K562 (cell line): ENCODE measurements around the gene FGD6.

Source experiments
- ARID2 ChIP-seq: fragments of 450-650 bp; IDR thresholded peaks from 2 replicates; pipeline ENCODE4 v1.6.1; 2017; ENCODE audit warnings: antibody characterized with exemption, mild to moderate bottlenecking
- LCOR ChIP-seq: sonication (generic); formaldehyde crosslinking; IDR thresholded peaks from 2 replicates; pipeline ENCODE4 v1.8.0; 2022; ENCODE audit warnings: mild to moderate bottlenecking, missing genetic modification reagents
- MAX ChIP-seq: sonication (generic); formaldehyde crosslinking; IDR thresholded peaks from 2 replicates; pipeline ENCODE4 v1.9.0; 2022; ENCODE audit warnings: mild to moderate bottlenecking, missing genetic modification reagents
- NFIC ChIP-seq: fragments of 450-650 bp; IDR thresholded peaks from 2 replicates; pipeline ENCODE4 v1.6.1; 2017; ENCODE audit warnings: mild to moderate bottlenecking, inconsistent platforms
- SIX5 ChIP-seq, 2 experiments: IDR thresholded peaks; 2 replicates each; pipeline ENCODE4 v1.6.1; 2011; ENCODE audit warnings: low read length in 2 of 2, borderline replicate concordance in 1 of 2, low read depth in 1 of 2, mild to moderate bottlenecking in 1 of 2, moderate library complexity in 1 of 2; ENCODE audit not compliant: insufficient read depth in 1 of 2
- ZNF165 ChIP-seq: fragments of 250-450 bp; sonication (Bioruptor Pico); IDR thresholded peaks from 2 replicates; pipeline ENCODE4 v1.4.0; 2020; ENCODE audit warnings: borderline replicate concordance
- TF ChIP-seq, protein P1 (sequence below), 2 experiments: fragments of 450-650 bp; formaldehyde crosslinking in 1 of 2; IDR thresholded peaks; 2 replicates each; pipeline versions ENCODE4 v1.4.0 to v1.6.1; 2014 to 2020; ENCODE audit warnings: mild to moderate bottlenecking in 2 of 2, borderline replicate concordance in 1 of 2, low read depth in 1 of 2
- TF ChIP-seq, protein P2 (sequence below): fragments of 250-450 bp; sonication (Bioruptor Pico); IDR thresholded peaks from 2 replicates; pipeline ENCODE4 v1.4.0; 2020
- TF ChIP-seq, protein P3 (sequence below), 3 experiments: IDR thresholded peaks in 2 of 3; conservative IDR thresholded peaks in 1 of 3; 2 replicates each; pipeline ENCODE4 v1.5.1; 2011 to 2012; ENCODE audit warnings: low read length in 3 of 3, mild to moderate bottlenecking in 3 of 3, control low read depth in 2 of 3, improper control_type of control experiment in 1 of 3, inconsistent platforms in 1 of 3, low read depth in 1 of 3, mixed read lengths in 1 of 3, moderate library complexity in 1 of 3; ENCODE audit not compliant: insufficient read depth in 2 of 3
- TF ChIP-seq, protein P4 (sequence below): sonication (generic); formaldehyde crosslinking; IDR thresholded peaks from 2 replicates; pipeline ENCODE4 v1.8.0; 2022; ENCODE audit warnings: mild to moderate bottlenecking, missing genetic modification reagents

- TF ChIP-seq ZNF165 (CRISPR knock-in tag) (no peak), SIX5 (IDR thresholded peaks at IDR 0.05; ENCODE audit: borderline replicate concordance in 1 of 2, insufficient read depth in 1 of 2, low read depth in 1 of 2, low read length in 2 of 2) (no peak), ARID2 (no peak), LCOR (CRISPR knock-in tag) (no peak), MAX (CRISPR knock-in tag) (no peak), NFIC (no peak)
- TF ChIP-seq, protein P1, sequence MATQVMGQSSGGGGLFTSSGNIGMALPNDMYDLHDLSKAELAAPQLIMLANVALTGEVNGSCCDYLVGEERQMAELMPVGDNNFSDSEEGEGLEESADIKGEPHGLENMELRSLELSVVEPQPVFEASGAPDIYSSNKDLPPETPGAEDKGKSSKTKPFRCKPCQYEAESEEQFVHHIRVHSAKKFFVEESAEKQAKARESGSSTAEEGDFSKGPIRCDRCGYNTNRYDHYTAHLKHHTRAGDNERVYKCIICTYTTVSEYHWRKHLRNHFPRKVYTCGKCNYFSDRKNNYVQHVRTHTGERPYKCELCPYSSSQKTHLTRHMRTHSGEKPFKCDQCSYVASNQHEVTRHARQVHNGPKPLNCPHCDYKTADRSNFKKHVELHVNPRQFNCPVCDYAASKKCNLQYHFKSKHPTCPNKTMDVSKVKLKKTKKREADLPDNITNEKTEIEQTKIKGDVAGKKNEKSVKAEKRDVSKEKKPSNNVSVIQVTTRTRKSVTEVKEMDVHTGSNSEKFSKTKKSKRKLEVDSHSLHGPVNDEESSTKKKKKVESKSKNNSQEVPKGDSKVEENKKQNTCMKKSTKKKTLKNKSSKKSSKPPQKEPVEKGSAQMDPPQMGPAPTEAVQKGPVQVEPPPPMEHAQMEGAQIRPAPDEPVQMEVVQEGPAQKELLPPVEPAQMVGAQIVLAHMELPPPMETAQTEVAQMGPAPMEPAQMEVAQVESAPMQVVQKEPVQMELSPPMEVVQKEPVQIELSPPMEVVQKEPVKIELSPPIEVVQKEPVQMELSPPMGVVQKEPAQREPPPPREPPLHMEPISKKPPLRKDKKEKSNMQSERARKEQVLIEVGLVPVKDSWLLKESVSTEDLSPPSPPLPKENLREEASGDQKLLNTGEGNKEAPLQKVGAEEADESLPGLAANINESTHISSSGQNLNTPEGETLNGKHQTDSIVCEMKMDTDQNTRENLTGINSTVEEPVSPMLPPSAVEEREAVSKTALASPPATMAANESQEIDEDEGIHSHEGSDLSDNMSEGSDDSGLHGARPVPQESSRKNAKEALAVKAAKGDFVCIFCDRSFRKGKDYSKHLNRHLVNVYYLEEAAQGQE (IDR thresholded peaks at IDR 0.05; ENCODE audit: borderline replicate concordance) = no peak
- TF ChIP-seq, protein P1 (CRISPR knock-in tag; IDR thresholded peaks at IDR 0.05; ENCODE audit: low read depth) = no peak
- TF ChIP-seq, protein P2, sequence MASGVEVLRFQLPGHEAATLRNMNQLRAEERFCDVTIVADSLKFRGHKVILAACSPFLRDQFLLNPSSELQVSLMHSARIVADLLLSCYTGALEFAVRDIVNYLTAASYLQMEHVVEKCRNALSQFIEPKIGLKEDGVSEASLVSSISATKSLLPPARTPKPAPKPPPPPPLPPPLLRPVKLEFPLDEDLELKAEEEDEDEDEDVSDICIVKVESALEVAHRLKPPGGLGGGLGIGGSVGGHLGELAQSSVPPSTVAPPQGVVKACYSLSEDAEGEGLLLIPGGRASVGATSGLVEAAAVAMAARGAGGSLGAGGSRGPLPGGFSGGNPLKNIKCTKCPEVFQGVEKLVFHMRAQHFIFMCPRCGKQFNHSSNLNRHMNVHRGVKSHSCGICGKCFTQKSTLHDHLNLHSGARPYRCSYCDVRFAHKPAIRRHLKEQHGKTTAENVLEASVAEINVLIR (CRISPR knock-in tag) = no peak
- TF ChIP-seq, protein P3, sequence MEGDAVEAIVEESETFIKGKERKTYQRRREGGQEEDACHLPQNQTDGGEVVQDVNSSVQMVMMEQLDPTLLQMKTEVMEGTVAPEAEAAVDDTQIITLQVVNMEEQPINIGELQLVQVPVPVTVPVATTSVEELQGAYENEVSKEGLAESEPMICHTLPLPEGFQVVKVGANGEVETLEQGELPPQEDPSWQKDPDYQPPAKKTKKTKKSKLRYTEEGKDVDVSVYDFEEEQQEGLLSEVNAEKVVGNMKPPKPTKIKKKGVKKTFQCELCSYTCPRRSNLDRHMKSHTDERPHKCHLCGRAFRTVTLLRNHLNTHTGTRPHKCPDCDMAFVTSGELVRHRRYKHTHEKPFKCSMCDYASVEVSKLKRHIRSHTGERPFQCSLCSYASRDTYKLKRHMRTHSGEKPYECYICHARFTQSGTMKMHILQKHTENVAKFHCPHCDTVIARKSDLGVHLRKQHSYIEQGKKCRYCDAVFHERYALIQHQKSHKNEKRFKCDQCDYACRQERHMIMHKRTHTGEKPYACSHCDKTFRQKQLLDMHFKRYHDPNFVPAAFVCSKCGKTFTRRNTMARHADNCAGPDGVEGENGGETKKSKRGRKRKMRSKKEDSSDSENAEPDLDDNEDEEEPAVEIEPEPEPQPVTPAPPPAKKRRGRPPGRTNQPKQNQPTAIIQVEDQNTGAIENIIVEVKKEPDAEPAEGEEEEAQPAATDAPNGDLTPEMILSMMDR (IDR thresholded peaks at IDR 0.05 in 2 of 3, conservative IDR thresholded peaks at IDR 0.05 in 1 of 3; ENCODE audit: insufficient read depth in 2 of 3, low read depth in 1 of 3, low read length in 3 of 3) = no peak
- TF ChIP-seq, protein P4, sequence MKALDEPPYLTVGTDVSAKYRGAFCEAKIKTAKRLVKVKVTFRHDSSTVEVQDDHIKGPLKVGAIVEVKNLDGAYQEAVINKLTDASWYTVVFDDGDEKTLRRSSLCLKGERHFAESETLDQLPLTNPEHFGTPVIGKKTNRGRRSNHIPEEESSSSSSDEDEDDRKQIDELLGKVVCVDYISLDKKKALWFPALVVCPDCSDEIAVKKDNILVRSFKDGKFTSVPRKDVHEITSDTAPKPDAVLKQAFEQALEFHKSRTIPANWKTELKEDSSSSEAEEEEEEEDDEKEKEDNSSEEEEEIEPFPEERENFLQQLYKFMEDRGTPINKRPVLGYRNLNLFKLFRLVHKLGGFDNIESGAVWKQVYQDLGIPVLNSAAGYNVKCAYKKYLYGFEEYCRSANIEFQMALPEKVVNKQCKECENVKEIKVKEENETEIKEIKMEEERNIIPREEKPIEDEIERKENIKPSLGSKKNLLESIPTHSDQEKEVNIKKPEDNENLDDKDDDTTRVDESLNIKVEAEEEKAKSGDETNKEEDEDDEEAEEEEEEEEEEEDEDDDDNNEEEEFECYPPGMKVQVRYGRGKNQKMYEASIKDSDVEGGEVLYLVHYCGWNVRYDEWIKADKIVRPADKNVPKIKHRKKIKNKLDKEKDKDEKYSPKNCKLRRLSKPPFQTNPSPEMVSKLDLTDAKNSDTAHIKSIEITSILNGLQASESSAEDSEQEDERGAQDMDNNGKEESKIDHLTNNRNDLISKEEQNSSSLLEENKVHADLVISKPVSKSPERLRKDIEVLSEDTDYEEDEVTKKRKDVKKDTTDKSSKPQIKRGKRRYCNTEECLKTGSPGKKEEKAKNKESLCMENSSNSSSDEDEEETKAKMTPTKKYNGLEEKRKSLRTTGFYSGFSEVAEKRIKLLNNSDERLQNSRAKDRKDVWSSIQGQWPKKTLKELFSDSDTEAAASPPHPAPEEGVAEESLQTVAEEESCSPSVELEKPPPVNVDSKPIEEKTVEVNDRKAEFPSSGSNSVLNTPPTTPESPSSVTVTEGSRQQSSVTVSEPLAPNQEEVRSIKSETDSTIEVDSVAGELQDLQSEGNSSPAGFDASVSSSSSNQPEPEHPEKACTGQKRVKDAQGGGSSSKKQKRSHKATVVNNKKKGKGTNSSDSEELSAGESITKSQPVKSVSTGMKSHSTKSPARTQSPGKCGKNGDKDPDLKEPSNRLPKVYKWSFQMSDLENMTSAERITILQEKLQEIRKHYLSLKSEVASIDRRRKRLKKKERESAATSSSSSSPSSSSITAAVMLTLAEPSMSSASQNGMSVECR (CRISPR knock-in tag) = no peak
Measured at GRCh38 chr12:95178136-95178535, 39.1 kb downstream of the FGD6 start.
